GM19023 (cell line): Measurements from ENCODE around the gene AP3B1.
"Not testable (repeated sequence)": the region's sequence is repeated elsewhere in the genome, so short reads cannot be mapped to it uniquely, and the experiment has no call there.

Experiments used
- ATAC-seq: cut with Tn5 transposase; IDR thresholded peaks from one replicate; pipeline ENCODE4 v1.9.1; 2021; ENCODE audit warnings: mild to moderate bottlenecking, moderate library complexity; ENCODE audit not compliant: unreplicated experiment

AP3B1 gene

GRCh38 chr5:78070691-78071090, 223.8 kb downstream of the AP3B1 start:
- ATAC-seq = not testable (repeated sequence)

DNA sequence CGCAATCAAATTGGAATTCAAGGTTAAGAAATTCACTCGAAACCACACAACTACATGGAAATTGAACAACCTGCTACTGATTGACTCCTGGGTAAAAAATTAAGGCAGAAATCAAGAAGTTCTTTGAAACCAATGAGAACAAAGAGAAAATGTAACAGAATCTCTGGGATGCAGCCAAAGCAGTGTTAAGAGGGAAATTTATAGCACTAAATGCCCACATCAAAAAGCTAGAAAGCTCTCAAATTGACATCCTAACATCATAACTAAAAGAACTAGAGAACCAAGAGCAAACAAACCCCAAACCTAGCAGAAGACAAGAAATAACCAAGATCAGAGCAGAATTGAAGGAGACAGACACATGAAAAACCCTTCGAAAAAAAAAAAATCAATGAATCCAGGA, 226.9 kb downstream of the AP3B1 start:
- ATAC-seq = not testable (repeated sequence)

DNA sequence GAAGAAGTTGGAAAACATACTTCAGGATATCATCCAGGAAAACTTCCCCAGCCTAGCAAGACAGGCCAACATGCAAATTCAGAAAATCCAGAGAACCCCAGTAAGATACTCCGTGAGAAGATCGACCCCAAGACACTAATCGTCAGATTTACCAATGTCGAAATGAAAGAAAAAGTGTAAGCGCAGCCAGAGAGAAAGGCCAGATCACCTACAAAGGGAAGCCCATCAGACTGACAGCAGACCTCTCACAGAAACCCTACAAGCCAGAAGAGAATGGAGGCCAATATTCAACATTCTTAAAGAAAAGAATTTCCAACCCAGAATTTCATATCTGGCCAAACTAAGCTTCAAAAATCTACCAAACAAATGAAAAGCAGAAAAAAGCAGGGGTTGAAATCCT, 227.8 kb downstream of the AP3B1 start:
- ATAC-seq = not testable (repeated sequence)

DNA sequence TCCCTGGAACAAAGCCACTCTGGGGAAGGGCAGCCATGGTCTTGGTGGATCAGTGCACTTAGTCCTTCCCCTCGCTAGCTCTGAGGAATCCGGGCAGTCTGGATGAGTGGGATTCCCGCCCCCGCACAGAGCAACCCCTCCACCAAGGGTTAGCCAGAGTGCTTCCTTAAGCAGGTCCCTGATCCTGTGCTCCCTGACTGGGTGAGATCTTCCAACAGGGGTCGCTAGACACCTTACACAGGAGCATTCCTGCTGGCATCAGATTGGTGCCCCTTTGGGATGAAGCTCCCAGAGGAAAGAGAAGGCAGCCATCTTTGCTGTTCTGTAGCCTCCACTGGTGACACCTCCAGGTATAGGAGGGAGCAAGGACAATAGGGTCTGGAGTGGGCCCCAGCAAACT, 228.8 kb downstream of the AP3B1 start:
- no peak for ATAC-seq

DNA sequence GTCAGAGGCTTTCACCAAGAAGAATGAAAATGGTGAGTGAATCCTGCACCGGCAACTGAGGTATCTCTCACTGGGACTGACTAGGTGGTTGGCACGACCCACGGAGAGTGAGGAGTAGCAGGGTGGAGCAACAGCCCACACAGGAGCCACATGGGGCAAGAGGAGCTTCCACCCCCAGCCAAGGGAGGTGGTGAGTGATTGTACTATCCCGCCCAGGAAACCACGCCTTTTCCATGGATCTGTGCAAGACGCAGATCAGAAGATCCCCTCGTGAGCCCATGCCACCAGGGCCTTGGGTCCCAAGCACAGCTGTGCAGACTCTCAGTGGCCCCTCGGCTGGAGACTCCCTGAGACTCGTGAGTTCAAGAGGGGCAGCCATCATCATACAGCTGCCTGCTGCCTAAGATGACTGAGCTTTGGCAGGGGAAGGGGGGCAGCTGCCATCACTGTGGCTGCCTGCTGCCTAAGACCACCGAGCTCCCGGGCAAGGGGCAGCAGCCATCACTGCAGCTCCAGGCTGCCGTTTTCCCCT, 229.5 kb downstream of the AP3B1 start:
- no peak for ATAC-seq

DNA sequence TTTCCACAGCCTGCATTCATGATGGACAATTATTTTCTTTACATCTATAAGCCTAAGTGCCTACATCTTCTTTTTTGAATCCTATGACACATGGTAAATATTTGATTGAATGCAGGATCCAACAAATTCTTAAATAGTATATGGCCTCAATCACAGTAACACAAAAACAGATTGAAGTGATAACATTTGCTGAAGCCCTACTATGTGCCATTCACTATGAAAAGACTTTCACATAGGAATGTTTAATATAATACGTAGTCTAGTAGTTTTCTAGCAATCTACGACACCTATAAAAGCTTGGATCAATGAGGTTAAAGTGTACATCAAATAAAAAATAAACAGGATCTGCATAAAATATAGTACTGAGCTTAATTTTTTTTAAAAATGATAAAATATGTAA, 231.0 kb downstream of the AP3B1 start:
- ATAC-seq = no peak

- no peak for ATAC-seq
Observed at GRCh38 chr5:78062645-78063044, 231.9 kb downstream of the AP3B1 start.

- no peak for ATAC-seq
Observed at GRCh38 chr5:78060421-78060820, 234.1 kb downstream of the AP3B1 start.

DNA sequence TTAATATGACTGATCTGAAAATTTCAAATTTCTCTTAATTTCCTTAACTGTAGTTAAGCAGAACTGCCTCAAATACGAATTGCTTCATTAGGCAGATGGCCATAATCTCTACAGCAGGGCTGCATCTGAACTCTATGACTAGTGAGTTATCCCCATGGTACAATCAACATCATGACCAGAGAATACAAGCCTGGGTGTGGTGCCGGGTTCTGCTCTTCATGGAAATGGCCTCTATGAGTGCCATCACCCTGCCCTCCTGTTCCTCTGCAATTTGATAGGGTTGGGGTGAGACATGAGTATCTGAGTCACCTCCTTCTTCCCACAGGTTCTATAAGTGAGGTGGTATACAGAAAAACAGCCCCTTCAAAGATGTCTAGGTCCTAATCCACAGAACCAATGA, 235.9 kb downstream of the AP3B1 start:
- ATAC-seq = no peak

DNA sequence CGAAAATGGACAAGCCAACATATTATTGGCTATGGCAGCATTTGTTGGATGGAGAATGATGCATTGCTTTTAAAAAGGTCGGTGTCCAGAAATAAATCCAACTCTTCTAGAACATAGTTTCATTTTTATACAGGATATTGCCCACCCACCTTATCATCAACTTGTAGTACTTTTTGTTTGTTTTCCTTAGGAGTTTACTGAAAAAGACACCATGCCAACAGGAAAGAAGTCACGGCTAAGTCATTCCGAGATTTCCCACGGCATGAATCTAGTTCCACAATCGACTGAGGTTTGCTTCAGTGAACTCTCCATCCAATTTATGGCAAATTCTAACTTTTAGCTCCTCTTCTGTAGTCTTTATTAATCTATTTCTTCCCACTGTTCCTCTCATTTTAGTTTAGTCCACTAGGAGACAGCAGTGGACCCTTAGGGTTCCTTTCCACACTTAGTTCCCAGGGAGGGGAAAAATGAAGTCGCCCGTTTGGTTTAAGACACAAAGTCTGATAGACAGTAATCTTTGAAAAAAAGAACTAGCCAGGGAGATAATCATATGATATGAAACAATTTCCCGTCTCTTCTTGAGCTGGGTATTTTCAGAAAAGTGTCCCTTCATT, 237.5 kb downstream of the AP3B1 start:
- no peak for ATAC-seq

DNA sequence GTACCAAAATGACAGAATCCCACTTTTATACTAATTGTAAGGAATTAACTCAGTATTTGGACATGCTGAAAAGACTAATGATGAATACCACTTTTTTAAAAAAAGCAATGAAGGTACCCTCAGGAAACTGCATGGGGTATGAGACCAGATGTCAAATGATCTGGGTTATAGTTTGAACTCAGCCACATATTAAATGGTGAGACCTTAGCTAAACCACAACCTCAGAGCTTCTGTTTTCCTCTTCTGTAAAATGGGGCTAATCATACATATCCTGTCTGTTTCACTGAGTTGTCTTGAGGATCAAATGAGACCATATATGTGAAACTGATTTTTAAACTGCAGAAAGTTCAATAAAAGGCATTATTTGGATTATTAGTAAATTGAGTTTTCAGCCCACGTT, 238.4 kb downstream of the AP3B1 start:
- ATAC-seq = no peak

DNA sequence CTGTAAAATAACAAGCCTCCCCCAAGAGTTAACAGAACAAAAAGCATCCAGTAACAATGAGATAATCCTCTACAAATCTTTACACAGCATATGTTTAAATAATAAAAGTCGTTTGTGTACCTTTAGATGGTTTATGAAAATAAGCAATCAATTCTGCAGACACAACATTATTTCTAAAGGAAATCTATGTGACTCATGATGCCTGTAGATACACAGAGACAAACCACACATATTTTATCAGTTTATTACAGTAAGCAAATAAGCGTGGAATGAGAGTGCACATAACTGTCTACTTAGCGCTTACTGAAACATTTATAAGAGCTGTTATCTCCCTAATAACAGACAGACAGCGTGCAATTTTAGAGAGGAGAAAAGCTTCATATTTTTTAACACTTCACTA, 243.6 kb downstream of the AP3B1 start:
- ATAC-seq = no peak

DNA sequence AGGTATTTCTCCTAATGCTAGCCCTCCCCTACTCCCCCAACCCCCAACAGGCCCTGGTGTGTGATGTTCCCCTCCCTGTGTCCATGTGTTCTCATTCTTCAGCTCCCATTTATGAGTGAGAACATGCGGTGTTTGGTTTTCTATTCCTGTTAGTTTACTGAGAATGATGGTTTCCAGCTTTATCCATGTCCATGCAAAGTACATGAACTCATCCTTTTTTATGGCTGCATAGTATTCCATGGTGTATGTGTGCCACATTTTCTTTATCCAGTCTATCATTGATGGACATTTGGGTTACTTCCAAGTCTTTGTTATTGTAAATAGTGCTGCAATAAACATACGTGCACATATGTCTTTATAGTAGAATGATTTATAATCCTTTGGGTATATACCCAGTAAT, 247.7 kb downstream of the AP3B1 start:
- not testable (repeated sequence) for ATAC-seq

DNA sequence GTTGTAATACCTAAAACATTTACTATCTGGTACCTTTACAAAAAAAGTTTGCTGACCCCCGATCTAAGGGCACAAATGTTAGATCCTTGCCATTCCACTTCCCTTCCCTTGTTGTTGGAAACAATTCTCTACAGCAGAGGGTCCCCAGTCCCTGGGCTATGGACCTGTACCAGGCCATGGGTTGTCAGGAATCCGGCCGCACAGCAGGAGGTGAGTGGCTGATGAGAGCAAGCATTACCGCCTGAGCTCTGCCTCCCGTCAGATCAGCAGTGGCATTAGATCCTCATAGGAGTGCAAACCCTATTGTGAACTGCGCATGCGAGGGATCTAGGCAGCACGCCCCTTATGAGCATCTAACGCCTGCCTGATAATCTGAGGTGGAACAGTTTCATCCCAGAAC, 248.5 kb downstream of the AP3B1 start:
- no peak for ATAC-seq

DNA sequence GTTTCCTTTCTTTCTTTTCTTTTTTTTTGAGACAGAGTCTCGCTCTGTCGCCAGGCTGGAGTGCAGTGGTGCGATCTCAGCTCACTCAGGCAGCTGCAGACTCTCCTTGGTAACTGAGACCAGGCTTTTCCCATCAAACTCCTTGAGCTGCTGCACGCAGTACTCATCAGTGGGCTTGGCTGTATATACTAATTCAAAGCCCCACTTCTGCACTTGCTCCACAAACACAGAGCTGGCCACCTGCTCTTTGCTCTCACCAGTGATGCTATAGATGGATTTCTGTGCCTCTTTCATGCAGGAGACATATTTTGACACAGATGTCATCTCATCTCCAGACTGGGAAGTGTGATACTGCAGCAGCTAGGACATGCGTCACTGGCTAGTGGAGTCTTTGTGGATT, 252.7 kb downstream of the AP3B1 start:
- no peak for ATAC-seq

DNA sequence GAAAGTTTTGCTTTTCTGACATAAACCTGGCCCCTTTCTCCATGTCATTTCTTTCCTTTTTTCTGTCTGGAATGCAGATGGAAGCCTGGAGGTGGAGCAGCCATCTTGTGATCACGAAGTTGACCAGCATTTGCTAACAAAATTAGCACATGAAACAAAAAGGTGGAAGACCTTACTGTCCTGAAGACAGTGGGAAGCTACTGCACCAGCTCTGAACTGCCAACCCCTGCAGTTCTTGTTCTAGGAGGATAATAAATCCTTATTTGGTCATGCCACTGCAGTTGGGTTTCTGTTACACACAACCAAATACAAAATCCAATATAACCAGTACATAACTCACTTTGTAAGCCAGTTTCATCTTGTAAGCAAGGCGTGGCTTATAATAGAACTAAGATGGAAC, 269.0 kb downstream of the AP3B1 start:
- ATAC-seq = no peak

GRCh38 chr5:78019744-78020143, 274.8 kb downstream of the AP3B1 start:
- ATAC-seq = no peak

DNA sequence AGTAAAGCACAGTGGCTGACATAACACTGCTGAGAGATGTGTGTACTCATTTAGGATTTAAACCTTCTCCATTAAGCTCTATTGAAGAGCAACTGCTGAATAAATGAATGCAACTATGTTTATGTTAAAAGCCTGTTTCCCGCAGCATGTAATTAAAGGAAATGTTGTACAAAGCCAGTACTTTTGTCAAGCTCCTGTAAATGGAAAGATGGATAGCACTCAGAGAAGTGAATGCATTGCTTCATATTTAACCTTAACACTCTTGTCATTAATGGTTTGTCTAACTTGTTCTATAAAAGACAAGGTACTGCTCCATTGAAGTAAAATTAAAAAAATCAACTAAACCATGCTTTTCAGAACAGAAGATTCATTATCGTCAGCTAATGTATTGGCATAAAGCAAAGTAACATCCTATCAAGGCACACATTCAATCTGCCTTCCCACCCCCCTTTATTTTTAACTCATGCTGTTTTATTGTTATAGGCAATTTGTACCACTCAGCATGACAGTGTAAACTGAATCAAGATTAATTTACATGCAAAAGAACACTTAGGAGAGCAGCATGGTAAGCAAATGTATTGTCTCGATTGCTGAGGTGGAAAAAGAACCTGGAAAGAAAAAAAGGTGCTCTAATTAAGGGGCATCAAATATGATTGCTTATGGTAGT, 277.5 kb downstream of the AP3B1 start:
- ATAC-seq = no peak

- ATAC-seq = no peak
Observed at GRCh38 chr5:78009937-78010527, 284.5 kb downstream of the AP3B1 start.

GRCh38 chr5:78008356-78008967, 286.0 kb downstream of the AP3B1 start:
- no peak for ATAC-seq

- ATAC-seq = no peak
Observed at GRCh38 chr5:78007233-78007632, 287.3 kb downstream of the AP3B1 start.

DNA sequence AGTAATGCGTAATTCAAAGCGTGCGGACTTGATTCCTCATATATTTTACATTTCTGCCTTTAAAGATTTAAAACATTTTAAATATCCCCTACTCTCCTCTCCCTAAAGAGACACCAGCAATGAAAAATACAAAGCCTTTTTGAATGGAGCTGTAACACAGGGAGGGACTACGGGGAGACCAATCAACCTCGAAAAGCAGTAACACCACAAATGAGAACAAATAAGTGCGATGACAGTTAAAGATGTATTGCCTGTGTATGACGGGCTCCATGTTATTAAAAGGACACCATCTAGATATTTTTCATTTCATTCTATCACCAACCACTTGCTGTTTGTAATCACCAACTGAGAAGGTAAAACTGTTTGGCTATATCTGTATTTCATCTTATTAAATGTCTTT, 288.0 kb downstream of the AP3B1 start:
- no peak for ATAC-seq
